GM23338 (cell line): Measurements from ENCODE around the gene GNL3.
"Not testable (repeated sequence)": the region's sequence is repeated elsewhere in the genome, so short reads cannot be mapped to it uniquely, and the experiment has no call there.

Experiments used
- CTCF ChIP-seq, 2 experiments: fragments of 200-600 bp in 1 of 2; sonication (generic) in 1 of 2; conservative IDR thresholded peaks; 2 replicates each; pipeline versions ENCODE4 v1.5.1 to v1.6.1; 2016 to 2017; ENCODE audit warnings: antibody characterized with exemption in 2 of 2, low read depth in 2 of 2, mild to moderate bottlenecking in 2 of 2, moderate library complexity in 1 of 2
- EZH2 ChIP-seq: fragments of 200-600 bp; sonication (generic); IDR thresholded peaks from one replicate; pipeline ENCODE4 v1.8.0; 2017; ENCODE audit warnings: antibody characterized with exemption, mild to moderate bottlenecking, low read depth; ENCODE audit not compliant: unreplicated experiment
- EZH2phosphoT487 ChIP-seq: fragments of 200-600 bp; sonication (generic); IDR thresholded peaks from one replicate; pipeline ENCODE4 v1.8.1; 2018; ENCODE audit warnings: antibody characterized with exemption; ENCODE audit not compliant: unreplicated experiment

- TF ChIP-seq CTCF (conservative IDR thresholded peaks at IDR 0.05; ENCODE audit: low read depth in 2 of 2); EZH2; EZH2phosphoT487: not testable (repeated sequence)
Measured at GRCh38 chr3:52728753-52729152, 42.9 kb downstream of the GNL3 start.
